Measurements from ENCODE around the gene RNASEH2A. TPM values are rescaled to one million over a fixed set of nuclear protein-coding genes. Genes with fewer than 3 reads are reported as not detected.

Gene RNASEH2A
- total RNA-seq, 1 donor: 22.9 TPM

DNA sequence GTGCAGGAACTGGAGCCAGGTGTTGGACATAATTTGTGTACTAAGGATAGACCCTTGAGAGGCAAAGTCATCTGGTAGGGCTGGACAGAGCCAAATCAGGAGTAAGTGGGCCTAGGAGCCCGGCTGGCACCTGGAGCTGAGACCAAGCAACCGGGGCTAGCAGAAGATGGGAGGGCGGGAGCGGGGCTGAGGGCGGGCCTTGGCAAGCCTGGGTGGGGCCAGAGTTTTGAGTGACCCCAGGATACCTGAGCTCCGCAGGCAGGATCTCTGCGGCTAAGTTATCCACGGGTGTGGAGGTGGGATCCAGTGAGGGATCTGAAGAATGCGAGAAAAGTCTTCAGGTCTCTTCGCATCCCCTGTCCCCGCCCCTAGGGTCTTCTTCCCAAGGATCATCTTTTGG, 39.2 kb upstream of the RNASEH2A start:
- TF ChIP-seq, protein P1, sequence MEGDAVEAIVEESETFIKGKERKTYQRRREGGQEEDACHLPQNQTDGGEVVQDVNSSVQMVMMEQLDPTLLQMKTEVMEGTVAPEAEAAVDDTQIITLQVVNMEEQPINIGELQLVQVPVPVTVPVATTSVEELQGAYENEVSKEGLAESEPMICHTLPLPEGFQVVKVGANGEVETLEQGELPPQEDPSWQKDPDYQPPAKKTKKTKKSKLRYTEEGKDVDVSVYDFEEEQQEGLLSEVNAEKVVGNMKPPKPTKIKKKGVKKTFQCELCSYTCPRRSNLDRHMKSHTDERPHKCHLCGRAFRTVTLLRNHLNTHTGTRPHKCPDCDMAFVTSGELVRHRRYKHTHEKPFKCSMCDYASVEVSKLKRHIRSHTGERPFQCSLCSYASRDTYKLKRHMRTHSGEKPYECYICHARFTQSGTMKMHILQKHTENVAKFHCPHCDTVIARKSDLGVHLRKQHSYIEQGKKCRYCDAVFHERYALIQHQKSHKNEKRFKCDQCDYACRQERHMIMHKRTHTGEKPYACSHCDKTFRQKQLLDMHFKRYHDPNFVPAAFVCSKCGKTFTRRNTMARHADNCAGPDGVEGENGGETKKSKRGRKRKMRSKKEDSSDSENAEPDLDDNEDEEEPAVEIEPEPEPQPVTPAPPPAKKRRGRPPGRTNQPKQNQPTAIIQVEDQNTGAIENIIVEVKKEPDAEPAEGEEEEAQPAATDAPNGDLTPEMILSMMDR (IDR thresholded peaks at IDR 0.05; ENCODE audit: insufficient read depth, low read depth, low read length): no peak
- no peak for DNase-seq (ENCODE audit: low read depth)
- no peak overlapping the region for H3K4me3 ChIP-seq (ENCODE audit: low read depth, low read length)

DNA sequence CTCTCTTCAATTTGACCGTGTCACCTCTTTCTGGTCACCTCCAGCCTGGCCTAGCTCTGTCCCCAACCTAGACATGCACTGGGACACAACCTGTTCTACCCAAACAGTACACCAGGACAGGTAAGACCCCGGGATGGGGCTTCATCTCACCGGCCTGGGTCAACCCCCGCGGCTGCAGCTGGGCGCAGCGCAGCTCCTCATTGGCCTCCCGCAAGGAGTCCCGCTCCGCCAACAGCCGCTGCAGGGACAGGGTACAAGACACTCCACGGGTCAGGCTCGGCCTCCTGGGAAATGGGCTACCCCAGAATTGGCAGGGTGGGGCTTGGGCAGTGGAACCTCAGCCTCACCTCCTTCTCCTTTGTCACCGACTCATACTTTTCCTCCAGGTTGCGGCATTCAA, 38.7 kb upstream of the RNASEH2A start:
- no peak overlapping the region for H3K4me3 ChIP-seq (ENCODE audit: low read depth, low read length)
- DNase-seq (ENCODE audit: low read depth): no peak
- TF ChIP-seq, protein P1 (IDR thresholded peaks at IDR 0.05; ENCODE audit: insufficient read depth, low read depth, low read length): no peak

DNA sequence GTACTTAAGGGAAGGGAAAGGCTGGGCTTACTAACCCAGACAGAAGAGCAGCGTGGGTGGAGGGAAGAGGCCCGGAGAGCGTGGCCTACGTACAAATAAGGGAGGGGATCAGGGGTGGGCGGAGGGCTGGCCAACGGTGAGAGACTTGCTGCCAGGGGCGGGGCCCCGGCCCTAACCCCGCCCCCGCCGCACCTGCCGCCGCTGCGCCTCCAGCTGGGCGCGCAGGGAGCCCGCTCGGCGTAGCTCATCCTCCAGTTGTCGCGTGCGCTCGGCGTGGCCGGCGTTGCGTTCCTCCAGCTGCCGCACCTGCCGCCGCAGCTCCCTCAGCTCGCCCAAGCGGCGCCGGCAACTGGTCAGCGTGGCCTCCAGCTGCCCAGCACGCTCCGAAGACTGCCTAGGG, 36.7 kb upstream of the RNASEH2A start:
- DNase-seq (ENCODE audit: low read depth): no peak

DNA sequence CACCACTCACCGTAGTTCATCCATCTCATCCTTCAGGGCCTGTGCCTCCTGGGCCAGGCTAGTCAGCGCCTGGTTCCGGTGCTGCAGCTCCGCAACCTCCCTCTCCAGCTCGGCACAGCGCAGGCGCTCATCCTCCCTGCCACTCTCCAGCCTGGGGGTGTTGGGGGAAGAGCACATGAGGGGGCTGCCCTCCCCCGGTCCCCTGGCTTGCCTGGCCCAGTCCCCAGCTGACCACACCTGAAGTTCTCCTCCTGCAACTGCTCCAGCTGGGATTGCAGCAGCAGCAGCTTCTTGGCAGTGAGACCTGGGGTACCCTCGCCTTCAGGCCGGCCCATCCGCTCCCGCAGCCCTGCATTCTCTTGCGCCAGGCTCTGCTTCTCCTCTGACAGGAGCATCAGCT, 35.5 kb upstream of the RNASEH2A start:
- no peak overlapping the region for H3K4me3 ChIP-seq (ENCODE audit: low read depth, low read length)
- TF ChIP-seq, protein P1 (IDR thresholded peaks at IDR 0.05; ENCODE audit: insufficient read depth, low read depth, low read length): no peak
- DNase-seq (ENCODE audit: low read depth): no peak

More for the DNA sequence above, 36.7 kb upstream of the RNASEH2A start:
- no peak overlapping the region for H3K4me3 ChIP-seq (ENCODE audit: low read depth, low read length)
- TF ChIP-seq, protein P1 (IDR thresholded peaks at IDR 0.05; ENCODE audit: insufficient read depth, low read depth, low read length): no peak

DNA sequence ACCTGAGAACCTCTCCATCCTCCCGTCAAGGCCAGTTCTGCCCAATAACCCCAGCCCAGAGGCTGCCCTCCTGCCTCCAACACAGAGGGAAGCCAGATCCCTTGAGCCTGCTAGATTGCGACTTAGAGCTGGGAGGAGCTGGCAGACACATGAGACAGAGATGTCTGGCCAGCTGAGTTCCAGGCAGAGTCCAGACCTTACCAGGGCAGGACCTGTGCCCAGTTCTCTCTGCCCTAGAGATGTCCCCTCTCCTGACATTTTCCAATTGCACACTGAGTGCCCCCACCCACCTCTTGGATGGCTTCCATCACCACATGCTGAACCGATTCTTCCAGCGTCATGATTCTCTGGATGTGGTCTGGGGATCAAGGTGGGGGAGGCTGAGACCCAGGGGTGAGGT, 34.1 kb upstream of the RNASEH2A start:
- no peak for DNase-seq (ENCODE audit: low read depth)
- TF ChIP-seq, protein P1 (IDR thresholded peaks at IDR 0.05; ENCODE audit: insufficient read depth, low read depth, low read length): no peak
- H3K4me3 ChIP-seq (ENCODE audit: low read depth, low read length): no peak overlapping the region

DNA sequence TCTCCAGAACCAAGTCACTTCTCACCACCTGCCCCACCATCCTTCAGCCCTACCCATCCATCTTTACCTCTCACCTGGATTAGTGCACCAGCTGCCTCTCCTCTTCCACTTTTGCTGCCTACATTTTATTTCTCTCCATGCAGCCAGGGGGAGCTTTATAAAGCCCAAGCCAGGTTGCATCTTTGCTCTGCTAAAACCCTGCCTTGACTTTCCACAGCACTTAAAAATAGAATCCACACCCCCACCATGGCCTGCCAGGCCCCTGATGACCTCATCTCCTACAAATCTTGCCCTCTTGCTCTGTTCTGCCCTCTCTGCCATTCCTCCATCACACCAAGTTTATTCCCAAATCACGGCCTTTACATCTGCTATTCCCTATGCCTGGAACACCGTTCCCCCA, 32.8 kb upstream of the RNASEH2A start:
- no peak overlapping the region for H3K4me3 ChIP-seq (ENCODE audit: low read depth, low read length)
- DNase-seq (ENCODE audit: low read depth): peak; percentile 40
- TF ChIP-seq, protein P1 (IDR thresholded peaks at IDR 0.05; ENCODE audit: insufficient read depth, low read depth, low read length): peak; percentile 48
